Karpas-422 (cell line): ENCODE data around the gene MAP2K4. TPM values are rescaled to one million over a fixed set of nuclear protein-coding genes. Genes with fewer than 3 reads are reported as not detected.

Source experiments
- DNase-seq: peaks from one replicate; pipeline ENCODE4 v3.0.0-alpha.2; 2015
- H2AFZ ChIP-seq: fragments of 200-600 bp; sonication (generic); 2 replicates; pipeline ENCODE4 v1.6.1; 2014; ENCODE audit warnings: antibody characterized with exemption, low read length, mixed read lengths
- H3K27ac ChIP-seq: fragments of 200-600 bp; sonication (generic); 2 replicates; pipeline ENCODE4 v1.5.1; 2014; ENCODE audit warnings: mild to moderate bottlenecking, low read length, moderate library complexity
- H3K27me3 ChIP-seq: fragments of 200-600 bp; sonication (generic); 2 replicates; pipeline ENCODE4 v1.6.1; 2014; ENCODE audit warnings: low read length, mixed read lengths
- H3K36me3 ChIP-seq: fragments of 200-600 bp; sonication (generic); 2 replicates; pipeline ENCODE4 v1.6.1; 2014; ENCODE audit warnings: low read length, mixed read lengths; ENCODE audit not compliant: insufficient read depth
- H3K4me1 ChIP-seq: fragments of 200-600 bp; sonication (generic); 2 replicates; pipeline ENCODE4 v1.6.1; 2014; ENCODE audit warnings: mild to moderate bottlenecking, low read length, mixed read lengths
- H3K4me2 ChIP-seq: fragments of 200-600 bp; sonication (generic); 2 replicates; pipeline ENCODE4 v1.6.1; 2014; ENCODE audit warnings: low read length, low read depth, mild to moderate bottlenecking; ENCODE audit not compliant: poor library complexity, severe bottlenecking
- H3K4me3 ChIP-seq: fragments of 200-600 bp; sonication (generic); 2 replicates; pipeline ENCODE4 v1.5.1; 2014; ENCODE audit warnings: mild to moderate bottlenecking, antibody characterized with exemption, low read length, mixed read lengths
- H3K79me2 ChIP-seq: fragments of 200-600 bp; sonication (generic); 2 replicates; pipeline ENCODE4 v1.6.1; 2014; ENCODE audit warnings: mild to moderate bottlenecking, low read length, mixed read lengths
- H3K9ac ChIP-seq: fragments of 200-600 bp; sonication (generic); 2 replicates; pipeline ENCODE4 v1.6.0; 2014; ENCODE audit warnings: low read length
- H3K9me2 ChIP-seq: fragments of 200-600 bp; sonication (generic), shearing (Covaris generic); replicated peaks from 2 replicates; pipeline ENCODE4 v1.6.0; 2014; ENCODE audit warnings: mild to moderate bottlenecking, low read length, moderate library complexity; ENCODE audit not compliant: insufficient read depth
- H3K9me3 ChIP-seq: fragments of 300-700, 200-600 bp; sonication (generic); 2 replicates; pipeline ENCODE4 v1.6.1; 2014; ENCODE audit warnings: low read length, mixed read lengths
- H4K20me1 ChIP-seq: fragments of 200-600 bp; sonication (generic); 2 replicates; pipeline ENCODE4 v1.6.1; 2014; ENCODE audit warnings: mild to moderate bottlenecking, antibody characterized with exemption, low read length, low read depth; ENCODE audit not compliant: insufficient read depth
- total RNA-seq: library from RNA; depleted of rRNA; stranded (reverse); fragments of >200 nt; shearing (Covaris generic); gene quantifications from 2 replicates; pipeline ENCODE4 v1.2.3, GENCODE V29; 2014; ENCODE audit warnings: low replicate concordance

Gene MAP2K4
- total RNA-seq, 1 experiment from 2014 or later: 29.7 TPM

- no peaks in the 10 kb centered on the region for H3K36me3 ChIP-seq
- no peak overlapping the region for H3K4me2 ChIP-seq
- no peak for DNase-seq
- H3K9ac ChIP-seq: no peak overlapping the region
- no peaks in the 10 kb centered on the region for H3K9me2 ChIP-seq
- no peaks in the 10 kb centered on the region for H3K9me3 ChIP-seq
- H2AFZ ChIP-seq: no peak overlapping the region
- peaks cover 32% of the 10 kb centered on the region for H3K79me2 ChIP-seq
- no peaks in the 10 kb centered on the region for H3K4me1 ChIP-seq
- no peaks in the 10 kb centered on the region for H4K20me1 ChIP-seq
- no peaks in the 10 kb centered on the region for H3K27me3 ChIP-seq
- H3K27ac ChIP-seq: no peak overlapping the region
- H3K4me3 ChIP-seq: no peak overlapping the region
Measured at GRCh38 chr17:12085076-12085949, 64.6 kb downstream of the MAP2K4 start.

- Histone ChIP-seq H3K27ac (no peak overlapping the region), H3K9me2 (no peaks in the 10 kb centered on the region), H3K4me3 (no peak overlapping the region), H3K9me3 (no peaks in the 10 kb centered on the region), H3K4me2 (no peak overlapping the region), H3K79me2 (peaks cover 29% of the 10 kb centered on the region), H4K20me1 (no peaks in the 10 kb centered on the region), H2AFZ (no peak overlapping the region), H3K9ac (no peak overlapping the region), H3K27me3 (no peaks in the 10 kb centered on the region), H3K4me1 (no peaks in the 10 kb centered on the region), H3K36me3 (no peaks in the 10 kb centered on the region)
- DNase-seq: no peak
Measured at GRCh38 chr17:12088035-12088434, 67.4 kb downstream of the MAP2K4 start.

- Histone ChIP-seq H3K27me3 (no peaks in the 10 kb centered on the region), H2AFZ (no peak overlapping the region), H3K27ac (no peak overlapping the region), H4K20me1 (no peaks in the 10 kb centered on the region), H3K9ac (no peak overlapping the region), H3K9me3 (no peaks in the 10 kb centered on the region), H3K4me2 (no peak overlapping the region), H3K4me3 (no peak overlapping the region), H3K4me1 (no peaks in the 10 kb centered on the region), H3K36me3 (no peaks in the 10 kb centered on the region), H3K79me2 (peaks cover 32% of the 10 kb centered on the region), H3K9me2 (no peaks in the 10 kb centered on the region)
- no peak for DNase-seq
Measured at GRCh38 chr17:12089809-12090384, 69.2 kb downstream of the MAP2K4 start.

- Histone ChIP-seq H3K79me2 (peaks cover 9% of the 10 kb centered on the region), H3K9ac (no peak overlapping the region), H2AFZ (no peak overlapping the region), H3K27me3 (no peaks in the 10 kb centered on the region), H4K20me1 (no peaks in the 10 kb centered on the region), H3K9me3 (no peaks in the 10 kb centered on the region), H3K4me2 (no peak overlapping the region), H3K9me2 (no peaks in the 10 kb centered on the region), H3K36me3 (no peaks in the 10 kb centered on the region), H3K4me3 (no peak overlapping the region), H3K27ac (no peak overlapping the region), H3K4me1 (peaks cover 8% of the 10 kb centered on the region)
- no peak for DNase-seq
Measured at GRCh38 chr17:12094336-12094735, 73.7 kb downstream of the MAP2K4 start.

- Histone ChIP-seq H3K4me3 (no peak overlapping the region), H4K20me1 (no peaks in the 10 kb centered on the region), H3K4me1 (peaks cover 8% of the 10 kb centered on the region), H3K79me2 (peaks cover 5% of the 10 kb centered on the region; the same call in 1 of the 2 replicates), H3K9me2 (no peaks in the 10 kb centered on the region), H3K9ac (no peak overlapping the region), H3K9me3 (no peaks in the 10 kb centered on the region), H3K27ac (no peak overlapping the region), H3K36me3 (no peaks in the 10 kb centered on the region), H2AFZ (no peak overlapping the region), H3K4me2 (no peak overlapping the region), H3K27me3 (no peaks in the 10 kb centered on the region)
- DNase-seq: no peak
Measured at GRCh38 chr17:12095522-12095921, 74.8 kb downstream of the MAP2K4 start.

- Histone ChIP-seq H4K20me1 (no peaks in the 10 kb centered on the region), H3K9me2 (no peaks in the 10 kb centered on the region), H3K4me3 (no peak overlapping the region), H3K9me3 (no peaks in the 10 kb centered on the region), H3K36me3 (no peaks in the 10 kb centered on the region), H3K4me2 (no peak overlapping the region), H3K27ac (no peak overlapping the region), H3K27me3 (no peaks in the 10 kb centered on the region), H3K79me2 (peaks cover 5% of the 10 kb centered on the region; the same call in 1 of the 2 replicates), H2AFZ (no peak overlapping the region), H3K4me1 (peaks cover 8% of the 10 kb centered on the region), H3K9ac (no peak overlapping the region)
- no peak for DNase-seq
Measured at GRCh38 chr17:12097326-12097725, 76.6 kb downstream of the MAP2K4 start.

- peak overlapping the region; percentile 26 for H3K4me2 ChIP-seq
- H3K36me3 ChIP-seq: no peaks in the 10 kb centered on the region
- H3K9me2 ChIP-seq: no peaks in the 10 kb centered on the region
- peak; percentile 65 for DNase-seq
- peaks cover 8% of the 10 kb centered on the region for H3K4me1 ChIP-seq
- H3K27ac ChIP-seq: 0 out of 2 replicates have a peak overlapping the region, but pooled peaks have one; percentile 42
- H3K27me3 ChIP-seq: no peaks in the 10 kb centered on the region
- no peak overlapping the region for H3K9ac ChIP-seq
- H3K79me2 ChIP-seq: peaks cover 5% of the 10 kb centered on the region; the same call in 1 of the 2 replicates
- H3K9me3 ChIP-seq: no peaks in the 10 kb centered on the region
- H4K20me1 ChIP-seq: no peaks in the 10 kb centered on the region
- no peak overlapping the region for H3K4me3 ChIP-seq
- H2AFZ ChIP-seq: no peak overlapping the region
Measured at GRCh38 chr17:12098568-12098967, 77.9 kb downstream of the MAP2K4 start.

- no peak overlapping the region for H3K4me3 ChIP-seq
- H3K4me1 ChIP-seq: peaks cover 8% of the 10 kb centered on the region
- no peaks in the 10 kb centered on the region for H3K27me3 ChIP-seq
- no peak overlapping the region for H3K9ac ChIP-seq
- no peak overlapping the region for H2AFZ ChIP-seq
- H3K27ac ChIP-seq: no peak overlapping the region
- H3K79me2 ChIP-seq: peaks cover 2% of the 10 kb centered on the region; the same call in 1 of the 2 replicates
- DNase-seq: no peak
- H4K20me1 ChIP-seq: no peaks in the 10 kb centered on the region
- no peaks in the 10 kb centered on the region for H3K9me3 ChIP-seq
- H3K4me2 ChIP-seq: no peak overlapping the region
- H3K36me3 ChIP-seq: no peaks in the 10 kb centered on the region
- H3K9me2 ChIP-seq: no peaks in the 10 kb centered on the region
Measured at GRCh38 chr17:12099412-12099811, 78.7 kb downstream of the MAP2K4 start.
